DOHH2 (cell line): ENCODE data around the gene ICA1L.

Experiments
- CTCF ChIP-seq: fragments of 200-600 bp; sonication (generic); IDR thresholded peaks from one replicate; pipeline ENCODE4 v1.5.1; 2014; ENCODE audit warnings: antibody characterized with exemption, mild to moderate bottlenecking, low read depth, low read length; ENCODE audit not compliant: poor library complexity, severe bottlenecking
- EZH2phosphoT487 ChIP-seq: fragments of 200-600 bp; sonication (generic); IDR thresholded peaks from 2 replicates; pipeline ENCODE4 v1.6.1; 2017; ENCODE audit warnings: borderline replicate concordance, mild to moderate bottlenecking, antibody characterized with exemption, low read length, moderate library complexity, mixed read lengths

- TF ChIP-seq CTCF (no peak), EZH2phosphoT487 (no peak)
These were observed 80.9 kb downstream of the ICA1L start for GRCh38 chr2:202790676-202791075.
